AG08396 (cell line): ENCODE results near the gene AKR7A2.
"Not testable (repeated sequence)": the region's sequence is repeated elsewhere in the genome, so short reads cannot be mapped to it uniquely, and the experiment has no call there.

ENCODE experiments used
- DNase-seq: peaks from one replicate; pipeline ENCODE4 v3.0.0; 2012; ENCODE audit warnings: low spot score, mixed read lengths

The AKR7A2 gene

DNA sequence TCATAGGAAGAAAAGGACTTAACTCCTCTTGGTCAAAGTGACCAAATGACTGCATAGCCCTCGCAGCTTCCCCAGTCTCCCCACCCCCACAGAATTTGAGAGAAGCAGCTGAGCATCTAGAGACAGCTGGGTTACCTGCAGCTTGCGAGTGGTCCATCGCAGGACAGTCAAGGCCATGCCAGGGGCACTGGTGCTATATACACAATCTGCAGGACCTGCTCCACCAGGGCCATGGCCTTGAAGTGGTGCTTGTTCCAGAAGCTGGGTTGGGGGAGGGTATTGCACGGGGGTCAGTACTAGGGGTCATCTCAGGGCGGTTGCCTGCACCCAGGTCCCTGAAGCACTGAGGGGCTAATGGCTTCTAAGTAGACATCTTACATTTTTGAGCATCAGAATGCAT, 49.9 kb downstream of the AKR7A2 start:
- DNase-seq: no peak

DNA sequence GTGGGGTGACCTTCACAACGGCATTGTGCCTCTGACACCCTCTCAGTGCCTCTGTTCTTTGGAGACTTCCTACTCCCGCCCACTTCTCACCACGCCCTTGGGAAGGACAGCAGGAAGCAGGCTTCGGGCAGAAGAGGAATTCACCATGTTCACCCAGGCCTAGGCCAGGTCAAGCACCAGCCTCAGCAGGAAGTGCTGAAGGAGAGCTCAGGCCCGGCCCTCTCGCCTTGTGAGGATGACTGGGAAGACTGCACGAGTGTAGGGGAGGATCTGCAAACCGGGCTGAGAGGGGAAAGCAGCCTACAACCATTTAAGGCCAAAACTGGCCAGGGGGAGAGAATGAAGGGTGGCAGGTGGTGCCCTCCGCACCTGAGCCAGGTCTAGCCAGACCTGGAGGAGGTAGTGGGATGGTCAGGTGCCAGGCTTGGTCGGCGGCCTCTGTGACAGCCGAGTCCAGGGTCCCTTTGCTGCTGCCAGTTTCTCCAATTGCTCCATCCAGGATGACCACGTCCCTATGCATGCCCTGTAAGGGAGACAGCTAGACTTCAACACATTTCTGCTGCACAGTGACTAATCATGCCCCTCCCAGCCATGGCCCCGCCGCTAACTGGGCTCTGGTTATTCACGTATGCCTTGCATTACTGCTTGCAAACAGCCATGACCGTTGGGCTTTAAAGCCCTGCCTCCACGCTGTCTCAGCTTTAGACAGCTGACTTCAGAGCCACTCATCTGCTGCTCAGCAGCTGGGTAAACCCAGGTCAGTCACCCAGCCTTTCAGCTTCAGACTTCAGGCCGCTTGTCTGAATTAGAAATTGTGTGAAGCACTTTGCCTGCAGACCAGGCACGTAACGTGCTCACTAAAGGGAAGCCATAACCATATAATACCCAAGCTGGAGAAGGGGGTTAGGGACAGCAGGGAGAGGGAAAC, 51.5 kb downstream of the AKR7A2 start:
- DNase-seq: peak; percentile 90

DNA sequence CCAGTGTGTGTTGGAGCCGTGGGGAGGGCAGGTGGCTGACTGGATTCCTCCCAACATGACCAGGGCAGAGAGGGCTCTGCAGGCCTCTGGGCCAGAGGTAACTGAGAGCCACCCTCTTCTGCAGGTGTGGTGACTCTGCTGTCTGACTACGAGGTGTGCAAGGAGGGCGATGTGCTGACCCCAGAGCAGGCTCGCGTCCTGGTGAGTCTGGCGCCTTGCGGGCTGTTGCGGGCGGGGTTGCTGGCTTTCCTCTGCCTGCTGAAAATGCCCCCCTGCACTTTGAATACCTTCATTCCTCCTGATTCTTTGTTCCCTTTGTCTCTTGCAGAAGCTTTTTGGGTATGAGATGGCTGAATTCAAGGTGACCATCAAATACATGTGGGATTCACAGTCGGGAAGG, 53.6 kb downstream of the AKR7A2 start:
- no peak for DNase-seq

DNA sequence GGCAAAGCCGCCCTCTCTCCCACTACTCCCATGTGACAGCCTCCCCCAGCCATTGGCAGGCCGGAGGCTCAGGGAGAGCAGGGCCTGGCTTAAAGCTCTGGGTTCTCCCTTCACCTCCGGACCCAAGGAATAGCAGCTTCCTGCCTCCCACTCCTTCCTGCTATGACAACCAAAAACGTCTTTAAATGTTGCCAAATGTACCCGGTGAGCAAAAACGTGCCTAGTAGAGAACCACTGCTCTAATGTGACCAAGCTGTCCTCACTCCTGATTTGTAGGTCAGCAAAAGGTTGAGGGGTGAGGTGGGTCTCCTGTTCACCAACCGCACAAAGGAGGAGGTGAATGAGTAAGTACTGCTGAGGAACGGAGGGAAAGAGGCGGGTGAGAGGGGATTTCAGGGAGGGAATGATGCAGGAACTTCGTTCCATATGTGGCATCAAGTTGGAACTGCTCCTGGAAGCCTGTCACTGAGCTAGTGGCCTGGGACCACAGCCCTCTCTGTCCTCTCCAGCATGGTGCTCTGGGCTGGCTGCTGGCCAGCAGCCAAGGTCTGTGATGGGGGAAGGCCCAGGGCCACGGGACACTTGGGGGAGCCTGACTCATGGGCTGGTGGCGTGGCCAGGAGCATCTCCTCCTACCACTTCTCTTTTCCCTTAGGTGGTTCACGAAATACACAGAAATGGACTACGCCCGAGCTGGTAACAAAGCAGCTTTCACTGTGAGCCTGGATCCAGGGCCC, 54.6 kb downstream of the AKR7A2 start:
- no peak for DNase-seq

DNA sequence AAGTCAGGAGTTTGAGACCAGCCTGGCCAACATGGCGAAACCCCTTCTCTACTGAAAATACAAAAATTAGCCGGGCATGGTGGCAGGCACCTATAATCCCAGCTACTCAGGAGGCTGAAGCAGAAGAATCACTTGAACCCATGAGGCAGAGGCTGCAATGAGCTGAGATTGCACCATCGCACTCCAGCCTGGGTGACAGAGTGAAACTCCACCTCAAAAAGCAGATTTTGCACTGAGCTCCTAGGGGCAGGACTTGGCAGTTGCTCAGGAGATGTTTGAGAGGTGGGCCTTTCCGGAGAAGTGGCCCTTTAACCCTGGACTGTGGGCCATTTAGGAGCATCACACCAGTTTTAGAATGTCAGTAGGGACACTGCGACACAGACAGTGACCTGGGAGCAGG, 55.6 kb downstream of the AKR7A2 start:
- not testable (repeated sequence) for DNase-seq

DNA sequence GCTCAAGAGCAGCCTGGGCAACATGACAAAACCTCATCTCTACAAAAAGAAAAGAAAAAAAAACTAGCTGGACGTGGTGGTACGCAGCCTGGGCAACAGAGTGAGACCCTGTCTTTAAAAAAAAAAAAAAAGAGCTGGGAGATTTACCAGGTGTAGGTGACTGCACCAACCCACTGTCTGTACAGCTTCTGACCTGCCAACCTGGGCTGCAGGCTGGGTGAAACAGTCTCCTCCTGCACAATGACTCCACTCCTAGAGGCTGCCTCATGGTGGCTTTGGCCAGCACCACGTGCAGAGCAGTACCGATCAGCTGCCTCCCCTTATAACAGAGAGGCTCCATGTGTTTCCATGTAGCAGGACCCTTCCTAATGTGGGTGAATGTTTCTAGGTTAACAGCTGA, 56.7 kb downstream of the AKR7A2 start:
- no peak for DNase-seq

DNA sequence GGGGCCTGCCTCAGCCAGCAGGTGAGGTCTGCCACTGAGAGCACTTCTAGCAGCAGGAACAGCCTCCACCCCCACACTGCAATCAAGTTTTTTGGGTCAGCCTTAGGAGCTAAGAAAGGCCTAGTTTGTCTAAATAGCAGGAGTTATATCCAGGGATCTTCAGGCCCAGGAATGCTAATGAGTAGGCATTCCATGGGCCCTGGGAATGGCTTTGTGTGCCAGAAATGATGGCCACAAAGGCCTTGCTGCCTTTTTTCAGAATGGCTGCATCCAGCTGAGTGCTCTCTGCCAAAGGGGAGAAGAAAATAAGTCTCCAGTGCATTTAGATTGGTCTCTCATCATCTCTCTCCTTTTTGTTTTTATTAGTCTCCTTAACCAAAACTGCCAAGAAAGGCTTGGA, 57.5 kb downstream of the AKR7A2 start:
- peak; percentile 24 for DNase-seq
